Mesendoderm (in vitro differentiated cells): ENCODE results near the gene CBFA2T3.
"Not testable (repeated sequence)": the region's sequence is repeated elsewhere in the genome, so short reads cannot be mapped to it uniquely, and the experiment has no call there.

ENCODE experiments used
- DNase-seq: peaks from one replicate; pipeline ENCODE4 v3.0.0; 2013
- H2AK5ac ChIP-seq: 2 replicates; pipeline ENCODE4 v1.6.1; 2013; ENCODE audit warnings: low read length, inconsistent platforms
- H2BK120ac ChIP-seq: 2 replicates; pipeline ENCODE4 v1.6.1; 2013; ENCODE audit warnings: low read depth, mild to moderate bottlenecking, low read length, moderate library complexity, mixed read lengths
- H2BK15ac ChIP-seq: replicated peaks from 2 replicates; pipeline ENCODE4 v1.6.1; 2013; ENCODE audit warnings: low read depth, mild to moderate bottlenecking, moderate library complexity
- H2BK5ac ChIP-seq: 2 replicates; pipeline ENCODE4 v1.6.1; 2013; ENCODE audit warnings: low read length, inconsistent platforms
- H3K18ac ChIP-seq: 2 replicates; pipeline ENCODE4 v1.6.1; 2013; ENCODE audit warnings: mild to moderate bottlenecking, low read length, mixed read lengths
- H3K23ac ChIP-seq: one replicate; pipeline ENCODE4 v1.6.1; 2013; ENCODE audit warnings: low read length
- H3K27ac ChIP-seq: 2 replicates; pipeline ENCODE4 v1.5.1; 2013; ENCODE audit warnings: low read depth, mild to moderate bottlenecking, inconsistent platforms, low read length, moderate library complexity
- H3K27me3 ChIP-seq: 2 replicates; pipeline ENCODE4 v1.6.1; 2013; ENCODE audit warnings: low read length, control low read depth, mild to moderate bottlenecking, inconsistent platforms; ENCODE audit not compliant: insufficient read depth, poor library complexity
- H3K36me3 ChIP-seq: 2 replicates; pipeline ENCODE4 v1.6.1; 2013; ENCODE audit warnings: low read length, inconsistent platforms; ENCODE audit not compliant: control insufficient read depth, insufficient read depth
- H3K4ac ChIP-seq: one replicate; pipeline ENCODE4 v1.6.1; 2013; ENCODE audit warnings: low read depth, mild to moderate bottlenecking, low read length, moderate library complexity
- H3K4me1 ChIP-seq: 2 replicates; pipeline ENCODE4 v1.6.1; 2013; ENCODE audit warnings: low read depth, low read length, inconsistent platforms; ENCODE audit not compliant: control insufficient read depth
- H3K4me2 ChIP-seq: 2 replicates; pipeline ENCODE4 v1.6.1; 2013; ENCODE audit warnings: low read length
- H3K4me3 ChIP-seq: 2 replicates; pipeline ENCODE4 v1.5.1; 2013; ENCODE audit warnings: mild to moderate bottlenecking, low read length
- H3K56ac ChIP-seq: one replicate; pipeline ENCODE4 v1.6.1; 2013; ENCODE audit warnings: low read length
- H3K79me1 ChIP-seq: 2 replicates; pipeline ENCODE4 v1.6.1; 2013; ENCODE audit warnings: low read length, inconsistent platforms
- H3K79me2 ChIP-seq: 2 replicates; pipeline ENCODE4 v1.6.1; 2013; ENCODE audit warnings: mild to moderate bottlenecking, low read length; ENCODE audit not compliant: control insufficient read depth, insufficient read depth
- H3K9ac ChIP-seq: 2 replicates; pipeline ENCODE4 v1.6.1; 2013; ENCODE audit warnings: low read length, inconsistent platforms
- H4K5ac ChIP-seq: one replicate; pipeline ENCODE4 v1.6.1; 2013; ENCODE audit warnings: low read length
- H4K8ac ChIP-seq: one replicate; pipeline ENCODE4 v1.6.1; 2013; ENCODE audit warnings: low read depth, mild to moderate bottlenecking, control low read depth, low read length, moderate library complexity
- WGBS: extraction: QIAGEN DNeasy Blood & Tissue Kit; methylation state at CpG from one replicate; pipeline ENCODE4 v1.1.7; 2013; ENCODE audit warnings: low lambda C conversion rate, missing lambda C conversion rate; ENCODE audit not compliant: insufficient coverage; ENCODE audit errors: extremely low coverage; 5-methylcytosine and 5-hydroxymethylcytosine counted together

Gene CBFA2T3

GRCh38 chr16:89009343-89010209 is 32.6 kb upstream of the CBFA2T3 start:
- Histone ChIP-seq H3K36me3 (no peaks in the 10 kb centered on the region), H3K56ac (no peak overlapping the region), H2AK5ac (no peak overlapping the region), H2BK5ac (no peak overlapping the region), H3K23ac (no peak overlapping the region), H3K79me1 (no peaks in the 10 kb centered on the region), H4K5ac (no peak overlapping the region), H3K18ac (no peak overlapping the region), H3K9ac (no peak overlapping the region), H3K27me3 (no peaks in the 10 kb centered on the region), H3K4me3 (no peak overlapping the region), H3K4me2 (no peak overlapping the region), H2BK120ac (no peak overlapping the region), H3K27ac (no peak overlapping the region), H2BK15ac (no peak overlapping the region), H3K4me1 (no peaks in the 10 kb centered on the region), H3K79me2 (no peaks in the 10 kb centered on the region), H3K4ac (no peak overlapping the region), H4K8ac (no peak overlapping the region)
- DNase-seq = peak; percentile 47
- WGBS = no CpG with 5 or more reads among the region's 17 CpGs

- H3K23ac ChIP-seq, H2BK15ac ChIP-seq, H3K27ac ChIP-seq, H3K4me3 ChIP-seq, H3K56ac ChIP-seq, H3K18ac ChIP-seq, DNase-seq, H4K5ac ChIP-seq, H3K9ac ChIP-seq, H3K79me1 ChIP-seq, H2AK5ac ChIP-seq, H3K4me1 ChIP-seq, H3K4ac ChIP-seq, H2BK120ac ChIP-seq, H3K79me2 ChIP-seq, H2BK5ac ChIP-seq, H3K4me2 ChIP-seq, H3K36me3 ChIP-seq, H4K8ac ChIP-seq, H3K27me3 ChIP-seq: not testable (repeated sequence)
- WGBS = no CpG with 5 or more reads among the region's 4 CpGs
Observed at GRCh38 chr16:89008796-89009195, 31.8 kb upstream of the CBFA2T3 start.

- Histone ChIP-seq H3K4ac (no peak overlapping the region), H3K36me3 (no peaks in the 10 kb centered on the region), H2BK5ac (no peak overlapping the region), H3K79me2 (no peaks in the 10 kb centered on the region), H3K56ac (no peak overlapping the region), H3K4me3 (no peak overlapping the region), H4K8ac (no peak overlapping the region), H3K27me3 (no peaks in the 10 kb centered on the region), H4K5ac (no peak overlapping the region), H3K27ac (no peak overlapping the region), H3K23ac (no peak overlapping the region), H2BK120ac (no peak overlapping the region), H3K9ac (no peak overlapping the region), H3K18ac (no peak overlapping the region), H3K79me1 (no peaks in the 10 kb centered on the region), H2BK15ac (no peak overlapping the region), H3K4me1 (no peaks in the 10 kb centered on the region), H3K4me2 (no peak overlapping the region), H2AK5ac (no peak overlapping the region)
- DNase-seq = no peak
- no CpG with 5 or more reads among the region's 9 CpGs for WGBS
Observed at GRCh38 chr16:89007371-89008249, 30.6 kb upstream of the CBFA2T3 start.

GRCh38 chr16:89006036-89006752 is 29.2 kb upstream of the CBFA2T3 start:
- Histone ChIP-seq H3K36me3 (no peaks in the 10 kb centered on the region), H4K8ac (no peak overlapping the region), H3K4me3 (no peak overlapping the region), H3K4me2 (no peak overlapping the region), H3K27me3 (no peaks in the 10 kb centered on the region), H2AK5ac (no peak overlapping the region), H3K4me1 (no peaks in the 10 kb centered on the region), H3K9ac (no peak overlapping the region), H4K5ac (no peak overlapping the region), H3K18ac (no peak overlapping the region), H3K4ac (no peak overlapping the region), H3K79me1 (no peaks in the 10 kb centered on the region), H2BK15ac (no peak overlapping the region), H2BK5ac (no peak overlapping the region), H2BK120ac (no peak overlapping the region), H3K56ac (no peak overlapping the region), H3K27ac (no peak overlapping the region), H3K23ac (no peak overlapping the region), H3K79me2 (no peaks in the 10 kb centered on the region)
- no CpG with 5 or more reads among the region's 24 CpGs for WGBS
- DNase-seq = no peak

GRCh38 chr16:89005201-89006035 is 28.4 kb upstream of the CBFA2T3 start:
- Histone ChIP-seq H3K36me3 (no peaks in the 10 kb centered on the region), H3K56ac (no peak overlapping the region), H4K8ac (no peak overlapping the region), H3K4me3 (no peak overlapping the region), H3K79me1 (no peaks in the 10 kb centered on the region), H3K27me3 (no peaks in the 10 kb centered on the region), H3K79me2 (no peaks in the 10 kb centered on the region), H2AK5ac (no peak overlapping the region), H3K18ac (no peak overlapping the region), H3K4me1 (no peaks in the 10 kb centered on the region), H3K9ac (no peak overlapping the region), H4K5ac (no peak overlapping the region), H2BK15ac (no peak overlapping the region), H3K23ac (no peak overlapping the region), H3K4ac (no peak overlapping the region), H3K27ac (no peak overlapping the region), H2BK120ac (no peak overlapping the region), H3K4me2 (no peak overlapping the region), H2BK5ac (no peak overlapping the region)
- no peak for DNase-seq
- WGBS = no CpG with 5 or more reads among the region's 23 CpGs
